GM19193 (cell line): Measurements from ENCODE around the gene RBBP5.

Experiments
- POLR2A ChIP-seq: IDR thresholded peaks from 4 replicates; pipeline ENCODE4 v1.6.1; 2011; ENCODE audit not compliant: insufficient read depth, insufficient read length; ENCODE audit errors: extremely low read depth

The RBBP5 gene

GRCh38 chr1:205121660-205122488 is at the start of gene RBBP5:
Gene RBBP5, minus strand, starts transcription at chr1:205121978. Its CDS starts 105 bp downstream, at chr1:205121873.
- peak; percentile 98 for TF ChIP-seq POLR2A

GRCh38 chr1:205171369-205171768 is 49.6 kb upstream of the RBBP5 start:
- TF ChIP-seq POLR2A, result no peak

GRCh38 chr1:205170532-205171269 is 48.9 kb upstream of the RBBP5 start:
- no peak for TF ChIP-seq POLR2A

- TF ChIP-seq POLR2A, result no peak
Measured at GRCh38 chr1:205169248-205169647, 47.5 kb upstream of the RBBP5 start.

GRCh38 chr1:205168291-205168690 is 46.5 kb upstream of the RBBP5 start:
- no peak for TF ChIP-seq POLR2A

GRCh38 chr1:205162301-205162700 is 40.5 kb upstream of the RBBP5 start:
- TF ChIP-seq POLR2A, result no peak

GRCh38 chr1:205161076-205161475 is 39.3 kb upstream of the RBBP5 start:
- no peak for TF ChIP-seq POLR2A

GRCh38 chr1:205158048-205158616 is 36.4 kb upstream of the RBBP5 start:
- no peak for TF ChIP-seq POLR2A

- no peak for TF ChIP-seq POLR2A
Measured at GRCh38 chr1:205152505-205152904, 30.7 kb upstream of the RBBP5 start.

- TF ChIP-seq POLR2A, result no peak
Measured at GRCh38 chr1:205150651-205151428, 29.1 kb upstream of the RBBP5 start.

- TF ChIP-seq POLR2A, result no peak
Measured at GRCh38 chr1:205147191-205147835, 25.5 kb upstream of the RBBP5 start.

- no peak for TF ChIP-seq POLR2A
Measured at GRCh38 chr1:205144751-205145150, 23.0 kb upstream of the RBBP5 start.

- TF ChIP-seq POLR2A, result no peak
Measured at GRCh38 chr1:205144046-205144720, 22.4 kb upstream of the RBBP5 start.

- no peak for TF ChIP-seq POLR2A
Measured at GRCh38 chr1:205142102-205142469, 20.3 kb upstream of the RBBP5 start.
